Activated CD4-positive, alpha-beta T cell treated with anti-CD3 and anti-CD28 coated beads, Interleukin-2, amount 10 ng/mL, durations not matched to agents 24 days and 14 days (primary cell): ENCODE data around the gene RMI2. TPM values are rescaled to one million over a fixed set of nuclear protein-coding genes. Genes with fewer than 3 reads are reported as not detected.

Source experiments
- DNase-seq: peaks from one replicate; pipeline ENCODE4 v3.0.0; 2022
- H3K27ac Mint-ChIP-seq: one replicate; pipeline ENCODE4 v1.8.0; 2022; ENCODE audit warnings: mild to moderate bottlenecking, mixed read lengths
- H3K27me3 Mint-ChIP-seq: one replicate; pipeline ENCODE4 v1.8.0; 2022; ENCODE audit warnings: mixed read lengths
- H3K36me3 Mint-ChIP-seq: one replicate; pipeline ENCODE4 v1.8.0; 2022; ENCODE audit warnings: low read depth, mild to moderate bottlenecking, mixed read lengths
- H3K4me1 Mint-ChIP-seq: one replicate; pipeline ENCODE4 v1.8.0; 2021; ENCODE audit warnings: mixed read lengths
- H3K4me3 Mint-ChIP-seq: one replicate; pipeline ENCODE4 v1.8.0; 2022; ENCODE audit warnings: mild to moderate bottlenecking, moderate library complexity, mixed read lengths
- H3K9me3 Mint-ChIP-seq: one replicate; pipeline ENCODE4 v1.8.0; 2021; ENCODE audit warnings: mixed read lengths
- intact Hi-C: fragments of 100-400 bp; cut with micrococcal nuclease; formaldehyde crosslinking; loops from one replicate; pipeline ENCODE4 v1.15.1; 2023
- total RNA-seq: library from RNA; stranded (reverse); gene quantifications from 2 replicates; pipeline ENCODE4 v1.2.3, GENCODE V29; 2022

RMI2 gene
- total RNA-seq, 1 donor from 2014 or later = 63.8 TPM

GRCh38 chr16:11315510-11315909 is 29.7 kb upstream of the RMI2 start:
- intact Hi-C loops = no loop called here
- no peak overlapping the region for H3K4me3 Mint-ChIP-seq
- peaks cover 54% of the 10 kb centered on the region for H3K4me1 Mint-ChIP-seq
- H3K36me3 Mint-ChIP-seq = no peaks in the 10 kb centered on the region
- no peak overlapping the region for H3K27ac Mint-ChIP-seq
- H3K9me3 Mint-ChIP-seq = no peaks in the 10 kb centered on the region
- DNase-seq = no peak
- H3K27me3 Mint-ChIP-seq = no peaks in the 10 kb centered on the region

- intact Hi-C loops = no loop called here
- no peak for DNase-seq
- no peaks in the 10 kb centered on the region for H3K36me3 Mint-ChIP-seq
- H3K4me3 Mint-ChIP-seq = no peak overlapping the region
- H3K27me3 Mint-ChIP-seq = no peaks in the 10 kb centered on the region
- peak overlapping the region; percentile 67 for H3K27ac Mint-ChIP-seq
- peaks cover 46% of the 10 kb centered on the region for H3K4me1 Mint-ChIP-seq
- H3K9me3 Mint-ChIP-seq = no peaks in the 10 kb centered on the region
These were observed 28.8 kb upstream of the RMI2 start for GRCh38 chr16:11316331-11317015.

GRCh38 chr16:11318817-11319216 is 26.4 kb upstream of the RMI2 start:
- H3K4me3 Mint-ChIP-seq = no peak overlapping the region
- peaks cover 31% of the 10 kb centered on the region for H3K4me1 Mint-ChIP-seq
- H3K27ac Mint-ChIP-seq = no peak overlapping the region
- no peak for DNase-seq
- H3K36me3 Mint-ChIP-seq = no peaks in the 10 kb centered on the region
- no peaks in the 10 kb centered on the region for H3K27me3 Mint-ChIP-seq
- H3K9me3 Mint-ChIP-seq = no peaks in the 10 kb centered on the region
- intact Hi-C loops = no loop called here

GRCh38 chr16:11319529-11320146 is 25.6 kb upstream of the RMI2 start:
- intact Hi-C loops = no loop called here
- Mint-ChIP-seq H3K4me3 (no peak overlapping the region), H3K27ac (no peak overlapping the region), H3K4me1 (peaks cover 26% of the 10 kb centered on the region), H3K27me3 (no peaks in the 10 kb centered on the region), H3K9me3 (no peaks in the 10 kb centered on the region), H3K36me3 (no peaks in the 10 kb centered on the region)
- no peak for DNase-seq

GRCh38 chr16:11320170-11320569 is 25.1 kb upstream of the RMI2 start:
- DNase-seq = no peak
- Mint-ChIP-seq H3K27me3 (no peaks in the 10 kb centered on the region), H3K4me1 (peaks cover 28% of the 10 kb centered on the region), H3K36me3 (no peaks in the 10 kb centered on the region), H3K27ac (no peak overlapping the region), H3K4me3 (no peak overlapping the region), H3K9me3 (no peaks in the 10 kb centered on the region)
- intact Hi-C loops = no loop called here

- intact Hi-C loops = no loop called here
- Mint-ChIP-seq H3K9me3 (no peaks in the 10 kb centered on the region), H3K4me3 (no peak overlapping the region), H3K4me1 (peaks cover 32% of the 10 kb centered on the region), H3K36me3 (no peaks in the 10 kb centered on the region), H3K27ac (no peak overlapping the region), H3K27me3 (no peaks in the 10 kb centered on the region)
- DNase-seq = no peak
These were observed 23.6 kb upstream of the RMI2 start for GRCh38 chr16:11321662-11322061.

GRCh38 chr16:11322823-11323222 is 22.4 kb upstream of the RMI2 start:
- no peak overlapping the region for H3K27ac Mint-ChIP-seq
- peaks cover 39% of the 10 kb centered on the region for H3K4me1 Mint-ChIP-seq
- H3K27me3 Mint-ChIP-seq = no peaks in the 10 kb centered on the region
- no peaks in the 10 kb centered on the region for H3K9me3 Mint-ChIP-seq
- no peak for DNase-seq
- no peaks in the 10 kb centered on the region for H3K36me3 Mint-ChIP-seq
- intact Hi-C loops = no loop called here
- no peak overlapping the region for H3K4me3 Mint-ChIP-seq

- Mint-ChIP-seq H3K4me3 (no peak overlapping the region), H3K27ac (no peak overlapping the region), H3K27me3 (no peaks in the 10 kb centered on the region), H3K36me3 (peaks cover 2% of the 10 kb centered on the region), H3K4me1 (peaks cover 47% of the 10 kb centered on the region), H3K9me3 (no peaks in the 10 kb centered on the region)
- DNase-seq = no peak
- intact Hi-C loops = no loop called here
These were observed 21.5 kb upstream of the RMI2 start for GRCh38 chr16:11323551-11324336.

GRCh38 chr16:11325404-11326083 is 19.7 kb upstream of the RMI2 start:
- Mint-ChIP-seq H3K9me3 (no peaks in the 10 kb centered on the region), H3K4me3 (peak overlapping the region; percentile 41), H3K4me1 (peaks cover 57% of the 10 kb centered on the region), H3K36me3 (peaks cover 2% of the 10 kb centered on the region), H3K27ac (peak overlapping the region; percentile 79), H3K27me3 (no peaks in the 10 kb centered on the region)
- intact Hi-C loops = loop anchor here (5.0 kb wide), 1 partner anchor 37 kb away; no protein-coding TSS in a partner anchor
- DNase-seq = peak; percentile 85

- DNase-seq = no peak
- Mint-ChIP-seq H3K27me3 (no peaks in the 10 kb centered on the region), H3K36me3 (peaks cover 2% of the 10 kb centered on the region), H3K4me1 (peaks cover 60% of the 10 kb centered on the region), H3K4me3 (peak overlapping the region; percentile 42), H3K27ac (peak overlapping the region; percentile 79), H3K9me3 (no peaks in the 10 kb centered on the region)
- intact Hi-C loops = loop anchor here (5.0 kb wide), 1 partner anchor 36 kb away; no protein-coding TSS in a partner anchor
These were observed 19.0 kb upstream of the RMI2 start for GRCh38 chr16:11326084-11326736.

- H3K36me3 Mint-ChIP-seq = peaks cover 2% of the 10 kb centered on the region
- peak overlapping the region; percentile 73 for H3K27ac Mint-ChIP-seq
- intact Hi-C loops = loop anchor here (5.0 kb wide), 1 partner anchor 35 kb away; no protein-coding TSS in a partner anchor
- H3K4me3 Mint-ChIP-seq = peak overlapping the region; percentile 70
- no peaks in the 10 kb centered on the region for H3K27me3 Mint-ChIP-seq
- DNase-seq = no peak
- H3K9me3 Mint-ChIP-seq = no peaks in the 10 kb centered on the region
- peaks cover 60% of the 10 kb centered on the region for H3K4me1 Mint-ChIP-seq
These were observed 18.5 kb upstream of the RMI2 start for GRCh38 chr16:11326737-11327276.

GRCh38 chr16:11327277-11328171 is 17.7 kb upstream of the RMI2 start:
- peak; percentile 74 for DNase-seq
- H3K4me3 Mint-ChIP-seq = peak overlapping the region; percentile 70
- H3K4me1 Mint-ChIP-seq = peaks cover 56% of the 10 kb centered on the region
- H3K27me3 Mint-ChIP-seq = no peaks in the 10 kb centered on the region
- intact Hi-C loops = loop anchor here (1.0 to 5.0 kb wide), 4 partner anchors 15 to 69 kb away; no protein-coding TSS in a partner anchor
- no peaks in the 10 kb centered on the region for H3K9me3 Mint-ChIP-seq
- H3K36me3 Mint-ChIP-seq = peaks cover 2% of the 10 kb centered on the region
- H3K27ac Mint-ChIP-seq = peak overlapping the region; percentile 73
